Endothelial cell of umbilical vein (primary cell): ENCODE results near the gene ACAA1. TPM values are rescaled to one million over a fixed set of nuclear protein-coding genes. Genes with fewer than 3 reads are reported as not detected.
A peak's percentile ranks its signal among the peaks of the same experiment; 100 is the strongest.

ENCODE experiments used
- BruUV-seq: library from RNA; stranded (reverse); fragments of 400-500 nt; replicated peaks from 2 replicates; lab custom pipeline; 2021; lab: Mats Ljungman, UMichigan
- CTCF ChIA-PET: fragments of 300-600, 350-600 bp; sonication (Branson Sonifier 250); formaldehyde crosslinking; loops from one replicate; lab custom pipeline; 2021; ENCODE audit warnings: antibody characterized with exemption, inconsistent platforms; lab: Charles Lee
- POLR2A ChIA-PET: fragments of 300-600, 350-600 bp; sonication (Branson Sonifier 250); formaldehyde crosslinking; loops from one replicate; lab custom pipeline; 2021; ENCODE audit warnings: antibody characterized with exemption, inconsistent platforms; lab: Charles Lee
- DNase-seq: peaks from one replicate; pipeline ENCODE4 v3.0.0-alpha.2; 2011; ENCODE audit warnings: low read depth, low spot score
- FAIRE-seq: peaks from 2 replicates; lab custom pipeline; 2011; peaks lifted over from hg19 to GRCh38; lab: Jason Lieb, UNC
- H2AFZ ChIP-seq: 2 replicates; pipeline ENCODE4 v1.6.0; 2012; ENCODE audit warnings: low read depth, low read length, control low read depth, inconsistent platforms
- H3K27ac ChIP-seq: 2 replicates; pipeline ENCODE4 v1.5.1; 2011; ENCODE audit warnings: low read depth, mild to moderate bottlenecking, control low read depth, low read length, moderate library complexity; ENCODE audit not compliant: insufficient read depth
- H3K27me3 ChIP-seq, 2 experiments: 2 replicates each; pipeline versions ENCODE4 v1.6.0 to v1.6.1; 2011; ENCODE audit warnings: low read length in 2 of 2, mixed read lengths in 1 of 2; ENCODE audit not compliant: control insufficient read depth in 2 of 2, insufficient read depth in 2 of 2
- H3K36me3 ChIP-seq, 2 experiments: 2 replicates in 1 of 2; 3 replicates in 1 of 2; pipeline ENCODE4 v1.5.1; 2011; ENCODE audit warnings: low read length in 2 of 2, mild to moderate bottlenecking in 1 of 2, moderate library complexity in 1 of 2; ENCODE audit not compliant: control insufficient read depth in 2 of 2, insufficient read depth in 2 of 2; ENCODE audit errors: extremely low read depth in 1 of 2
- H3K4me1 ChIP-seq: 3 replicates; pipeline ENCODE4 v1.5.1; 2011; ENCODE audit warnings: mild to moderate bottlenecking, low read length; ENCODE audit not compliant: control insufficient read depth, insufficient read depth; ENCODE audit errors: extremely low read depth
- H3K4me2 ChIP-seq: 2 replicates; pipeline ENCODE4 v1.6.1; 2011; ENCODE audit warnings: low read length, control low read depth, mixed read lengths; ENCODE audit not compliant: insufficient read depth
- H3K4me3 ChIP-seq, 3 experiments: fragments of 200-600 bp in 1 of 3; sonication (generic), shearing (Covaris generic) in 1 of 3; replicated peaks in 1 of 3; 2 replicates each; pipeline ENCODE4 v1.5.1; 2011 to 2016; ENCODE audit warnings: control low read depth in 3 of 3, low read length in 3 of 3, mild to moderate bottlenecking in 2 of 3, inconsistent platforms in 1 of 3, low read depth in 1 of 3, moderate library complexity in 1 of 3; ENCODE audit not compliant: insufficient read depth in 1 of 3
- H3K79me2 ChIP-seq: 2 replicates; pipeline ENCODE4 v1.6.0; 2012; ENCODE audit warnings: low read length, inconsistent platforms; ENCODE audit not compliant: control insufficient read depth, insufficient read depth
- H3K9ac ChIP-seq: replicated peaks from 2 replicates; pipeline ENCODE3; 2011; ENCODE audit warnings: low read length, control low read depth; ENCODE audit not compliant: insufficient read depth; ENCODE audit errors: extremely low read depth
- H3K9me1 ChIP-seq: replicated peaks from 3 replicates; pipeline ENCODE4 v1.6.0; 2011; ENCODE audit warnings: mild to moderate bottlenecking, low read length; ENCODE audit not compliant: control insufficient read depth, insufficient read depth; ENCODE audit errors: extremely low read depth
- H3K9me3 ChIP-seq: replicated peaks from 2 replicates; pipeline ENCODE4 v1.5.1; 2012; ENCODE audit warnings: low read length, inconsistent platforms; ENCODE audit not compliant: control insufficient read depth, insufficient read depth
- H4K20me1 ChIP-seq: replicated peaks from 2 replicates; pipeline ENCODE3; 2011; ENCODE audit warnings: mild to moderate bottlenecking, low read length; ENCODE audit not compliant: control insufficient read depth, insufficient read depth; ENCODE audit errors: extremely low read depth
- CTCF ChIP-seq, 2 donors: IDR thresholded peaks; 1 replicate in 1 of 2; 2 replicates in 1 of 2; pipeline ENCODE4 v1.5.1; 2011; ENCODE audit warnings: low read length in 2 of 2, mild to moderate bottlenecking in 2 of 2, moderate library complexity in 2 of 2, control low read depth in 1 of 2, inconsistent platforms in 1 of 2, low read depth in 1 of 2; ENCODE audit not compliant: insufficient read depth in 1 of 2; ENCODE audit errors: extremely low read depth in 1 of 2
- EZH2 ChIP-seq: IDR thresholded peaks from 2 replicates; pipeline ENCODE4 v1.6.1; 2012; ENCODE audit warnings: borderline replicate concordance, low read depth, mild to moderate bottlenecking, moderate library complexity, low read length, inconsistent platforms; ENCODE audit not compliant: severe bottlenecking
- FOS ChIP-seq: IDR thresholded peaks from 2 replicates; pipeline ENCODE4 v1.6.1; 2011; ENCODE audit warnings: mild to moderate bottlenecking, low read length, moderate library complexity, borderline replicate concordance; ENCODE audit not compliant: insufficient read depth
- JUN ChIP-seq: IDR thresholded peaks from 2 replicates; pipeline ENCODE4 v1.6.1; 2011; ENCODE audit warnings: borderline replicate concordance, low read depth; ENCODE audit not compliant: insufficient read length, insufficient read depth
- MAX ChIP-seq: IDR thresholded peaks from 2 replicates; pipeline ENCODE4 v1.6.1; 2011; ENCODE audit not compliant: insufficient read depth, insufficient read length
- MYC ChIP-seq: IDR thresholded peaks from one replicate; pipeline ENCODE4 v1.6.1; 2011; ENCODE audit warnings: mild to moderate bottlenecking, low read depth, low read length
- POLR2AphosphoS5 ChIP-seq: IDR thresholded peaks from 2 replicates; pipeline ENCODE4 v1.6.1; 2012; ENCODE audit warnings: low read depth, mild to moderate bottlenecking, control low read depth, low read length, moderate library complexity; ENCODE audit not compliant: insufficient read depth
- dilution Hi-C: fragments of 300-500 bp; cut with MboI; formaldehyde crosslinking; loops from one replicate; pipeline ENCODE4 v1.15.0; 2019; ENCODE audit warnings: low sequenced_read_pairs; ENCODE audit not compliant: extremely low pct_ligation_motif_present
- intact Hi-C: fragments of 100-400 bp; cut with micrococcal nuclease; formaldehyde crosslinking; loops from one replicate; pipeline ENCODE4 v1.10.0; 2022
- polyA plus RNA-seq, 4 experiments: library from polyadenylated mRNA; depleted of rRNA in 3 of 4; stranded (reverse) in 3 of 4; unstranded in 1 of 4; fragments of >200 nt; gene quantifications; 2 replicates each; pipeline versions ENCODE4 v1.2.1 to v1.2.3, GENCODE V29; 2011 to 2012; ENCODE audit warnings: missing spikeins in 1 of 4
- total RNA-seq: library from RNA; stranded (reverse); gene quantifications from 2 replicates; pipeline ENCODE4 v1.2.3, GENCODE V29; 2021

The ACAA1 gene
- total and polyA plus RNA-seq, 2 donors (not counting 3 experiments of a cell fraction or from before 2014, with no cell fraction given): 52.1 to 53.8 TPM

GRCh38 chr3:38117748-38118420 is 19.0 kb downstream of the ACAA1 start:
- no peak overlapping the region for H3K9ac ChIP-seq
- no peaks in the 10 kb centered on the region for H3K79me2 ChIP-seq
- no peak overlapping the region for H3K27ac ChIP-seq
- H3K9me1 ChIP-seq: no peaks in the 10 kb centered on the region
- H3K27me3 ChIP-seq: no peaks in the 10 kb centered on the region
- peak; percentile 79 for FAIRE-seq
- H2AFZ ChIP-seq: no peak overlapping the region
- dilution Hi-C loops: no loop called here
- TF ChIP-seq POLR2AphosphoS5: no peak
- TF ChIP-seq CTCF (IDR thresholded peaks at IDR 0.05; ENCODE audit: extremely low read depth in 1 of 2, insufficient read depth in 1 of 2, low read depth in 1 of 2, low read length in 2 of 2): peak; percentile 65 to 83
- TF ChIP-seq EZH2: no peak
- peak; percentile 5 for TF ChIP-seq MYC
- TF ChIP-seq JUN: no peak
- TF ChIP-seq MAX: no peak
- no peak for TF ChIP-seq FOS
- no peaks in the 10 kb centered on the region for H3K9me3 ChIP-seq
- no peaks in the 10 kb centered on the region for H4K20me1 ChIP-seq
- intact Hi-C loops: loop anchor here (1.0 to 5.0 kb wide), 4 partner anchors 144 to 362 kb away; partner anchors contain the start of gene XYLB
- ChIA-PET POLR2A (no interaction called here), CTCF (interaction anchor here (0.7 to 4.8 kb wide), 17 partner anchors 11 to 726 kb away, joined by 3 to 52 read pairs (median 6); partner anchors contain the start of genes ACAA1, OXSR1 and XYLB)
- H3K4me1 ChIP-seq: no peaks in the 10 kb centered on the region
- no peak overlapping the region for H3K4me2 ChIP-seq
- no peak overlapping the region for H3K4me3 ChIP-seq
- peak; percentile 63 for DNase-seq
- no TSS peak for BruUV-seq
- H3K36me3 ChIP-seq: peaks cover 5 to 8% of the 10 kb centered on the region in 2 experiments
